ENCODE data around the gene PPP1R14C.

Gene PPP1R14C

DNA sequence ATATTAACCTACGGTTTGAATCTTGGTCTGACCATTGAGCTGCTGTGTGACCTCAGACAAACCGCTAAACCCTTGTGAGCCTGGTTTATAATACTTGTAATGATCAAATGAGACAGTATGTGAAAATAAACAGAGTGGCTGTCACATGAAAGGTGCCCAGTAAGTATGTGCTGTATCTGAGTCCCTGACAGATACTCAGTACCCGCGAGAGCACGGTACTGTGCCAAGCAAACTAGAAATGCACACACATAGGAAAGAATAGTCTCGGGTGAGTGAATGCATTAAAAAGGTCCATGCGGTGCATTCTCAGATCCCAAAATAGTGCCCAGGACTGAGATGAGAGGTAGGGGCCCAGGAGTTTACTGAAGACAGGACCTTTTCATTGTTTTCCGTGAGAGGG is 93.3 kb downstream of the PPP1R14C start:
- Histone ChIP-seq H3K36me3 (replicated peaks in 1 of 2; ENCODE audit: control insufficient read depth in 2 of 2, insufficient read depth in 2 of 2, low read length in 2 of 2) (peaks cover 0 to 7% of the 10 kb centered on the region in 2 donors), H3K9ac (ENCODE audit: low read depth, low read length, poor library complexity) (no peak overlapping the region), H4K91ac (ENCODE audit: low read depth, low read length, poor library complexity) (no peak overlapping the region), H3K27ac (replicated peaks; ENCODE audit: low read length) (no peak overlapping the region), H3K14ac (ENCODE audit: low read length) (no peak overlapping the region), H3K23ac (ENCODE audit: low read depth, low read length, poor library complexity) (no peak overlapping the region), H3K4me3 (ENCODE audit: low read length in 2 of 2) (no peak overlapping the region), H2BK120ac (ENCODE audit: low read depth, low read length) (no peak overlapping the region), H3K4me2 (ENCODE audit: insufficient read depth, low read length, poor library complexity, severe bottlenecking) (no peak overlapping the region), H2BK15ac (ENCODE audit: low read length) (no peak overlapping the region), H3K4ac (ENCODE audit: low read length) (no peak overlapping the region), H2BK5ac (ENCODE audit: low read length) (no peak overlapping the region), H3K79me1 (ENCODE audit: low read depth, low read length) (no peaks in the 10 kb centered on the region), H2BK12ac (ENCODE audit: low read length) (no peak overlapping the region), H3K9me3 (replicated peaks in 1 of 2; ENCODE audit: control insufficient read depth in 2 of 2, insufficient read depth in 1 of 2, low read depth in 1 of 2, low read length in 2 of 2) (peaks cover 0 to 23% of the 10 kb centered on the region in 2 donors), H4K8ac (ENCODE audit: low read depth, low read length) (no peak overlapping the region), H3K27me3 (ENCODE audit: control insufficient read depth in 3 of 3, insufficient read depth in 3 of 3, low read depth in 1 of 3, low read length in 3 of 3) (no peaks in the 10 kb centered on the region), H3K18ac (ENCODE audit: low read length) (no peak overlapping the region), H3K4me1 (ENCODE audit: control insufficient read depth in 2 of 2, insufficient read depth in 1 of 2, low read depth in 1 of 2, low read length in 2 of 2) (no peaks in the 10 kb centered on the region), H2AFZ (ENCODE audit: low read length) (no peak overlapping the region), H2AK5ac (ENCODE audit: low read depth, low read length) (no peak overlapping the region)
- DNase-seq (ENCODE audit: low spot score): no peak
- WGBS, 2 donors (ENCODE audit: extremely low coverage in 2 of 2, insufficient read length in 2 of 2, insufficient replicate concordance in 1 of 2): no CpG with 5 or more reads among the region's 8 CpGs

DNA sequence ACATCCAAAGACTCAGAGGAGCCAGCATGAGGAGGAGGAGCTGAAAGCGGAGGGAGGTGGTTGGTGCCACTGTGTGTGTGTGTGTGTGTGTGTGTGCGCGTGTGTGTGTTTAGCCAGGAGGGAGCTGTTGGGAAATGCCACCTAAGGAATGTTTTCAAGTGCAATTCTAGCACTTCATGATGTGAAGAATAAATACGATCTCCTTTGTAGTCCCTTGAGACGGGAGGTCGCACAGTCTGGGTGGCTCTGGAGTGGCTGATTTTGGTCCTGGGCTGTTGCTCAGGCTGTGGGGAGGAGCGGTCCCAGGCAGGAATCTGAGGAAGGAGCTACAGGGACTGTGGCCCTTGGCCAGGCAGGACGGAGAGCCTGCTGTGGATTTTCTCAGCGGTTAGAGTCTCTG is 93.7 kb downstream of the PPP1R14C start:
- H2BK12ac ChIP-seq (ENCODE audit: low read length): no peak overlapping the region
- peaks cover 0 to 23% of the 10 kb centered on the region in 2 donors for H3K9me3 ChIP-seq (replicated peaks in 1 of 2; ENCODE audit: control insufficient read depth in 2 of 2, insufficient read depth in 1 of 2, low read depth in 1 of 2, low read length in 2 of 2)
- H3K4me1 ChIP-seq (ENCODE audit: control insufficient read depth in 2 of 2, insufficient read depth in 1 of 2, low read depth in 1 of 2, low read length in 2 of 2): no peaks in the 10 kb centered on the region
- peaks cover 0 to 7% of the 10 kb centered on the region in 2 donors for H3K36me3 ChIP-seq (replicated peaks in 1 of 2; ENCODE audit: control insufficient read depth in 2 of 2, insufficient read depth in 2 of 2, low read length in 2 of 2)
- H2BK120ac ChIP-seq (ENCODE audit: low read depth, low read length): no peak overlapping the region
- no peak overlapping the region for H2BK5ac ChIP-seq (ENCODE audit: low read length)
- WGBS, 2 donors (ENCODE audit: extremely low coverage in 2 of 2, insufficient read length in 2 of 2, insufficient replicate concordance in 1 of 2): no CpG with 5 or more reads among the region's 9 CpGs
- H3K27ac ChIP-seq (replicated peaks; ENCODE audit: low read length): no peak overlapping the region
- H2BK15ac ChIP-seq (ENCODE audit: low read length): no peak overlapping the region
- H3K23ac ChIP-seq (ENCODE audit: low read depth, low read length, poor library complexity): no peak overlapping the region
- no peak overlapping the region for H2AFZ ChIP-seq (ENCODE audit: low read length)
- no peak for DNase-seq (ENCODE audit: low spot score)
- no peak overlapping the region for H4K91ac ChIP-seq (ENCODE audit: low read depth, low read length, poor library complexity)
- H3K14ac ChIP-seq (ENCODE audit: low read length): no peak overlapping the region
- H3K27me3 ChIP-seq (ENCODE audit: control insufficient read depth in 3 of 3, insufficient read depth in 3 of 3, low read depth in 1 of 3, low read length in 3 of 3): no peaks in the 10 kb centered on the region
- no peak overlapping the region for H3K4ac ChIP-seq (ENCODE audit: low read length)
- H3K18ac ChIP-seq (ENCODE audit: low read length): no peak overlapping the region
- H3K4me2 ChIP-seq (ENCODE audit: insufficient read depth, low read length, poor library complexity, severe bottlenecking): no peak overlapping the region
- H3K9ac ChIP-seq (ENCODE audit: low read depth, low read length, poor library complexity): no peak overlapping the region
- no peak overlapping the region for H2AK5ac ChIP-seq (ENCODE audit: low read depth, low read length)
- H4K8ac ChIP-seq (ENCODE audit: low read depth, low read length): no peak overlapping the region
- no peak overlapping the region for H3K4me3 ChIP-seq (ENCODE audit: low read length in 2 of 2)
- H3K79me1 ChIP-seq (ENCODE audit: low read depth, low read length): no peaks in the 10 kb centered on the region

DNA sequence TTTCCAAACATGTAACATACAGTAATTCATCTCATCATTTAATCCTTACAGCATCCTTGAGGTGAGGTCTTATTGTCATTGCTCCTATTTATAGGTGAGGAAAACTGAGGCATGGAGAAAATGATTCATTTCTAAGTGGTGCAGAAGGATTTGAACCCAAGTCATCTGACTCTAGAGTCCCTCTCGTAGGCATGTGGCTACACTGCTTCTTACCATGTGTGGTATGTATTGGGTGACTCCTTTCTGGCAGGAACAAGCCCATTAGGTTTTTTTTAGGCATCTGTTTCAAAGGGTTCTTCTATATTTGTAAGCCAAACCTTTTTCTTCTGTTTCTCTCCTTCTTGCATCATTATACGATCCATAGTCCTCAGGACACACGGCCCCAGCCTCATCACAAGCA is 94.8 kb downstream of the PPP1R14C start:
- Histone ChIP-seq H2BK120ac (ENCODE audit: low read depth, low read length) (no peak overlapping the region), H3K27ac (replicated peaks; ENCODE audit: low read length) (no peak overlapping the region), H3K27me3 (ENCODE audit: control insufficient read depth in 3 of 3, insufficient read depth in 3 of 3, low read depth in 1 of 3, low read length in 3 of 3) (no peaks in the 10 kb centered on the region), H3K23ac (ENCODE audit: low read depth, low read length, poor library complexity) (no peak overlapping the region), H3K18ac (ENCODE audit: low read length) (no peak overlapping the region), H3K4ac (ENCODE audit: low read length) (no peak overlapping the region), H3K4me3 (ENCODE audit: low read length in 2 of 2) (no peak overlapping the region), H3K9me3 (replicated peaks in 1 of 2; ENCODE audit: control insufficient read depth in 2 of 2, insufficient read depth in 1 of 2, low read depth in 1 of 2, low read length in 2 of 2) (peaks cover 0 to 18% of the 10 kb centered on the region in 2 donors), H3K9ac (ENCODE audit: low read depth, low read length, poor library complexity) (no peak overlapping the region), H4K91ac (ENCODE audit: low read depth, low read length, poor library complexity) (no peak overlapping the region), H3K4me1 (ENCODE audit: control insufficient read depth in 2 of 2, insufficient read depth in 1 of 2, low read depth in 1 of 2, low read length in 2 of 2) (no peaks in the 10 kb centered on the region), H4K8ac (ENCODE audit: low read depth, low read length) (no peak overlapping the region), H3K36me3 (replicated peaks in 1 of 2; ENCODE audit: control insufficient read depth in 2 of 2, insufficient read depth in 2 of 2, low read length in 2 of 2) (peaks cover 0 to 7% of the 10 kb centered on the region in 2 donors), H2AFZ (ENCODE audit: low read length) (no peak overlapping the region), H3K4me2 (ENCODE audit: insufficient read depth, low read length, poor library complexity, severe bottlenecking) (no peak overlapping the region), H3K14ac (ENCODE audit: low read length) (no peak overlapping the region), H2AK5ac (ENCODE audit: low read depth, low read length) (no peak overlapping the region), H3K79me1 (ENCODE audit: low read depth, low read length) (no peaks in the 10 kb centered on the region), H2BK5ac (ENCODE audit: low read length) (no peak overlapping the region), H2BK12ac (ENCODE audit: low read length) (no peak overlapping the region), H2BK15ac (ENCODE audit: low read length) (no peak overlapping the region)
- no peak for DNase-seq (ENCODE audit: low spot score)
- WGBS, 2 donors (ENCODE audit: extremely low coverage in 2 of 2, insufficient read length in 2 of 2, insufficient replicate concordance in 1 of 2): no CpG with 5 or more reads among the region's 3 CpGs

DNA sequence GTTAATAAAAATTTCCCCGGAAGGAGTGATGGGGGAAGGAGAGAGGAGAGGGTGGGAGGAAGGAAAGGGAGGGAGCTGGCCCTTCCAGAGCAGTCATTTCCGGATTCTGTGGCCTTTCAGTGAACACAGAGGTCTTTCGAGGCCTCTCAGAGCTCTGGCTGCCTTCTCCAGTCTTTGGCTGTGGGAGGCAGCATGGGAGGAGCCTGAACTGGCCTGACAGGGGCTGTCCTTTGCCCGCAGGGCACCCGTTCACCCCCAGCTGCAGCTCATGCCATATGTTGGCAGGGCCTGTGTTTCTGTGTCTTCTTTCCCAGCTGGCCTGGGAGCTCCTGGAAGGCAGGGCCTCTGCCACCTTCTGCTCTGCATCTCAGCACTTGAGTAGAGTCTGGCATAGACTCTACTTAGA is 95.5 kb downstream of the PPP1R14C start:
- Histone ChIP-seq H2BK5ac (ENCODE audit: low read length) (no peak overlapping the region), H3K9me3 (replicated peaks in 1 of 2; ENCODE audit: control insufficient read depth in 2 of 2, insufficient read depth in 1 of 2, low read depth in 1 of 2, low read length in 2 of 2) (peaks cover 0 to 16% of the 10 kb centered on the region in 2 donors), H2BK12ac (ENCODE audit: low read length) (no peak overlapping the region), H3K14ac (ENCODE audit: low read length) (no peak overlapping the region), H3K23ac (ENCODE audit: low read depth, low read length, poor library complexity) (no peak overlapping the region), H2AK5ac (ENCODE audit: low read depth, low read length) (no peak overlapping the region), H2BK15ac (ENCODE audit: low read length) (no peak overlapping the region), H2AFZ (ENCODE audit: low read length) (no peak overlapping the region), H3K4me1 (ENCODE audit: control insufficient read depth in 2 of 2, insufficient read depth in 1 of 2, low read depth in 1 of 2, low read length in 2 of 2) (no peaks in the 10 kb centered on the region), H3K4me3 (ENCODE audit: low read length in 2 of 2) (no peak overlapping the region), H3K4me2 (ENCODE audit: insufficient read depth, low read length, poor library complexity, severe bottlenecking) (no peak overlapping the region), H4K91ac (ENCODE audit: low read depth, low read length, poor library complexity) (no peak overlapping the region), H3K27me3 (ENCODE audit: control insufficient read depth in 3 of 3, insufficient read depth in 3 of 3, low read depth in 1 of 3, low read length in 3 of 3) (no peaks in the 10 kb centered on the region), H3K18ac (ENCODE audit: low read length) (no peak overlapping the region), H3K4ac (ENCODE audit: low read length) (no peak overlapping the region), H3K36me3 (replicated peaks in 1 of 2; ENCODE audit: control insufficient read depth in 2 of 2, insufficient read depth in 2 of 2, low read length in 2 of 2) (peaks cover 0 to 7% of the 10 kb centered on the region in 2 donors), H3K9ac (ENCODE audit: low read depth, low read length, poor library complexity) (no peak overlapping the region), H4K8ac (ENCODE audit: low read depth, low read length) (no peak overlapping the region), H3K27ac (replicated peaks; ENCODE audit: low read length) (no peak overlapping the region), H2BK120ac (ENCODE audit: low read depth, low read length) (no peak overlapping the region), H3K79me1 (ENCODE audit: low read depth, low read length) (no peaks in the 10 kb centered on the region)
- no peak for DNase-seq (ENCODE audit: low spot score)
- no CpG with 5 or more reads among the region's 5 CpGs for WGBS, 2 donors (ENCODE audit: extremely low coverage in 2 of 2, insufficient read length in 2 of 2, insufficient replicate concordance in 1 of 2)
